HG03159 (cell line): Measurements from ENCODE around the gene CDIPT.
"Not testable (repeated sequence)": the region's sequence is repeated elsewhere in the genome, so short reads cannot be mapped to it uniquely, and the experiment has no call there.

ENCODE experiments used
- ATAC-seq: cut with Tn5 transposase; IDR thresholded peaks from one replicate; pipeline ENCODE4 v1.9.1; 2021; ENCODE audit warnings: mild to moderate bottlenecking, moderate library complexity; ENCODE audit not compliant: unreplicated experiment

Gene CDIPT

DNA sequence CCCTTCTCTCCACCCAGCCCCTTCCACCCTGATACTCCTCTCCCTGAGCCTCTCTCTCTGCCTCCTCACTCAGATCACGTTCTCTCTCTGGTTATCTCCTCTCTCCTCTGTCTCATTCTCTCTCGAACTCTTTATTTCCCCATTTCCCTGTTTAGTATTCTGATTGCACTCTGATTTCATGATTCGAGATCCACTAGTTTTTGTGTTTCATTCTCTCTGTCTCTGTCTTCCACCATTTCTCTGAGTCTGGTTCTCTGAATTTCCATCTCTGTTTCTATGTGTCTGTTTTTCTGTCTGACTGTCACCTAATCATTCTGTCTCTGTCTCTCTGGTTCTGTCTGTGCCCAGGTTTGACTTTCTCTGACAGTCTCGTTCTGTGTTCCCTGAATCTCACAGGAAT, 34.3 kb upstream of the CDIPT start:
- no peak for ATAC-seq

- ATAC-seq = no peak
Measured at GRCh38 chr16:29896841-29897240, 33.8 kb upstream of the CDIPT start.

- no peak for ATAC-seq
Measured at GRCh38 chr16:29894352-29894751, 31.3 kb upstream of the CDIPT start.

GRCh38 chr16:29893553-29893952, 30.5 kb upstream of the CDIPT start:
- no peak for ATAC-seq

DNA sequence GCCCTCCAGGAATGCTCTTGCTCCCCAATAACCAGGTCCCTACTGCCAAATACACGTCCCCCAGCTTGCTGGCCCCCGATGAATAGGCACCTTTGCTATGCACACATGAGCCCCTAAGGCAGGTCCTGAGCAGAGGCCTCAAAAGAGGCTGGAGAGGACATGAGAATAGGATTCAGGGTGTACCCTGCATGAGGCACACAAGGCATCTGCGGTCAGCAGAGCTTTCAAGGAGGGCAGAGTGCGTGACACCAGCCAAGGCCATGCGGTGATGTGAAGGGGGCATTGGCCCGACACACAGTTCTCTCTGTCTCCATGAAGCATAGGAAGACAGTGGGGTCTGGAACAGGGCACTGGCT, 29.4 kb upstream of the CDIPT start:
- no peak for ATAC-seq

- ATAC-seq = no peak
Measured at GRCh38 chr16:29891525-29892457, 28.8 kb upstream of the CDIPT start.

DNA sequence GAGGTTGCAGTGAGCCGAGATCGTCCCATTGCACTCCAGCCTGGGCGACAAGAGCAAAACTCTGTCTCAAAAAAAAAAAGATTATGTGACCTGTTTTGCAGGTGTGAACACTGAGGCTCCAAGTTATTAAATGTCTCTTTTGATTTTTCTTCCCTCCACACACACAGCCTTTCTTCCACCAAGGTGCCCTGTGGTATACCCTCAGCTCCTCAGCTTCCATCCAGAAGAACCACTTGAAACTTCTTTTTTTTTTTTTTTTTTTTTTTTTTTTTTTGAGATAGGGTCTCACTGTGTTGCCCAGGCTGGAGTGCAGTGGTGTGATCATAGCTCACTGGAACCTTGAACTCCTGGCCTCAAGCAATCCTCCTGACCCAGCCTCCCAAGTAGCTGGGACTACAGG, 26.3 kb upstream of the CDIPT start:
- ATAC-seq = not testable (repeated sequence)

DNA sequence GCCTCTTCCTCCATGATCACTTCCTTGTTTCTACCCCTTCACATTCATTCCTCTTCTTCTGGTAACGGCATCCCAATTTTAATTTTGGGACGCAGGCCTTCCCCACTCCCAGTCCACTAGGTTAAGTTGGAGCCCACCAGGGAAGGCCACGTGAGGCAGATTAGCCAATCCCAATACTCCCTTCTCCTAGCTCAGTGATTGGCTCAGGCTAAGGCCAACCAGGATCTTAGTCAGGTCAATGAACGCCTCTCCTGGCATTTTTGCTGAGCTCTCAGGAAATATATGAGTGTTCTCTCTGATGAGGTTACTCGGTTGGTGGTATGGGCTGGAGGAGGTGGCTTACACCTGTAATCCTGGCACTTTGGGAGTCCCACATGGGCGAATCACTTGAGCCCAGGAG, 21.0 kb upstream of the CDIPT start:
- ATAC-seq = no peak

DNA sequence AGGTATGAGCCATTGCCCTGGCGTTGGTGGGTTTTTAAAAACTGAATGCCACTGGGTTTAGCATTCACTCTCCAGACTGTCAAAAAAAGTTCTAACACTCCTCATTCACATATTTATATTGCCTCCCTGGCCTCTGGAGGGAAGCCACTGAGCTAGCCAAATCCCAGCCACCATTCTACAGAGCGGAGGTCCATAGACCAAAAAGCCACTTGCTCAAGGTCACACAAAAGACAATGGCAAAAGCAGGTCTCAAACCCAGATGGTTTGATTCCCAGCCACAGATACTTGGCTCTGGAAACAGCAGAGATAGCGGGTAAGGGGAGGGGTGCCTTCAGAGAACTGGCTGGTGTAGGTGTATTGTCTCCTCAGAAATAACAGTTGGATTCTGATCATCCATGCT, 18.0 kb upstream of the CDIPT start:
- ATAC-seq = no peak

- no peak for ATAC-seq
Measured at GRCh38 chr16:29878172-29878571, 15.1 kb upstream of the CDIPT start.

GRCh38 chr16:29877266-29877961, 14.4 kb upstream of the CDIPT start:
- no peak for ATAC-seq

DNA sequence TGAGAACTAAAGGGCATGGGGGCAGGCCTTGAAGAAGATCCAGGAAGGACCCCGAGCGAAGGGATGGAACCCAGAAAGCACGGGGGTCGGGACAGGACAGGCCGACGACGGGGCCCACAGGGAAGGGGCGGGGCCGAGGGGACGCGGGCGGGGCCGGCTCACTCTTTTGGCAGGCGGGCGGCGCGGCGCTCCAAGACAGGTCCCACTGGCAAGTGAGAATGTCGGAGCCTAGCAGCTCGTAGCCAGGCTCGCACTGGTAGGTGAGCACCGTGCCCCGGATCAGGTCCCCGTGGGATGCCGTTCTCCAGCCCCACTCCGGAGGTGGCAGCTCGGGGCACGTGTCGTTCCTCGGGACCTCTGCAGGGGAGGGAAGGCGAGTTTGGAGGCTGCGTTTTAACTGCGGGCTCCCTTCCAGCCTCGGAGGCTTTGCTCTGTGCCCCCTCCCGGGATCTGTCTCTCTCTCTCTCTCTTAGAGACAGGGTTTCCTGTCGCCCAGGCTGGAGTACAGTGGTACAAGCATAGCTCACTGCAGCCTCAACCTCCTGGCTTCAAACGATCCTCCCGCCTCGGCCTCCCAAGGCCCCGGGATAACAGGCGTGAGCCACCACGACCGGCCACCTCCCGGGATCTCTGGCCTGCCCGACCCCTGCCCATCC, 13.7 kb upstream of the CDIPT start:
- no peak for ATAC-seq

GRCh38 chr16:29876217-29876593, 13.2 kb upstream of the CDIPT start:
- ATAC-seq = no peak

DNA sequence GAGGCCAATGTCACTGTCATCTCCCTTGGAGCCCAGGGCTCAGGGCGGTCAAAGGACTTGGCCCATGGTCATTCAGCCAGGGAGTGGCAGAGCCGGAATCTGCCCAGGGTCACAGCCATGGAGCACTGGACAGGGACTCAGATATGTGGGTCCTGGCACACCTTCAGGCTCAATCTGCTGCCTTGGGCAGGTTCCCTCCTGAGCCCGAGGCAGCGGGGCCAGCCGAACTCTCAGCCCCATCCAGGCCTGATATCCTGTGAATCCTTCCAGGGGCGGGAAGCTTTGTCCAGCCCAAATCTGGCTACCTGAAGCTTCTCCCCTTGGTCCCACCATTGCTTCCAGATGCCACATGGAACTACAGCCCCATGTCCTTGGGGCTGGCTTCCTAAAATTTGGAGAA, 12.2 kb upstream of the CDIPT start:
- ATAC-seq = no peak

- no peak for ATAC-seq
Measured at GRCh38 chr16:29873319-29873718, 10.3 kb upstream of the CDIPT start.

- ATAC-seq = no peak
Measured at GRCh38 chr16:29871822-29872546, 9.0 kb upstream of the CDIPT start.

GRCh38 chr16:29869067-29869466, 6.0 kb upstream of the CDIPT start:
- not testable (repeated sequence) for ATAC-seq

GRCh38 chr16:29868396-29869009, 5.5 kb upstream of the CDIPT start:
- ATAC-seq = no peak

DNA sequence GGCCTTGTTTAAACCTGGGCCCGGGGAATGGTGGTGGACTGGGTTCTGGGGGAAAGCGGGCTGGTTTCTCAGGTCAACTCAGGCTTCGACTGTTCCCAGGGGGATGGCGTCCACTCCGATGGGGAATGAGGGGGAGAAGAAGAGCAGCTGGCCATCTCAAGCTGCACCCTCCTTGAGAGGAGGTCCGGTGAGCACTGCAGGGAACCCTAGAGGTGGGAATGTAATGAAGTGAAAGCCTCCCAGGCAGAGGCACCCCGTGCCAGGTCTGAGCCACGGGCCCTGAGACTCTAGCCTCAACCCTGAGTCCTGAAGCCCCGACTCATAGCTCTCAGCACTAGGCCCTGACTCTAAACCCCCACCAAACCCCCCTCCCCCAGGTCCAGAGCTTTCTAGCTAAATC, 1.2 kb upstream of the CDIPT start:
- ATAC-seq = no peak

GRCh38 chr16:29863669-29863984, 601 bp upstream of the CDIPT start:
- no peak for ATAC-seq

DNA sequence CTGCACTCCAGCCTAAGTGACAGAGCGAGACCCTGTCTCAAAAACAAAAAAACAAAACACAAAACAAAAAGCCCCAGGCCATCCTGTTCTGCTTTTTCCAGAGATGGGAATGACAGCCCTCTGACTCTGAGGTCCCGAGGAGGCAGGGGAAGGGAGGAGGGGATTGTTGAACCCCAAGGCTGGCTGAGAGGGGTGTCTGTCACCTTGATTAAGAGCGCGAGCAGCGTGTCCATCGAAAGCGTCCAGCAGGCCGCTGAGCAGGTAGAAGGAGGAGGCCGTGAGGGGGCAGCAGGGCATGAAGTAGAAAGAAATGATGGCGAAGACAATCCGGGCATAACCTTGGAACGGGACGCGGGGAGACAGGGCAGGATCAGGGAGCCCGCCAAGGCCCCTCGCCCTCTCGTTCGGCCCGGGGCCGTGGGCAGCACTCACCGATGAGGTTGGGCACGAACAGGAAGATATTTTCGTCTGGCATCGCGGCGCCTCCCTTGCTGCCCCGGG, 593 bp downstream of the CDIPT start:
- no peak for ATAC-seq
